ENCODE results near the gene NAV2. TPM values are rescaled to one million over a fixed set of nuclear protein-coding genes. Genes with fewer than 3 reads are reported as not detected.

NAV2 gene
- total RNA-seq, 1 donor from 2014 or later = 0.39 TPM

DNA sequence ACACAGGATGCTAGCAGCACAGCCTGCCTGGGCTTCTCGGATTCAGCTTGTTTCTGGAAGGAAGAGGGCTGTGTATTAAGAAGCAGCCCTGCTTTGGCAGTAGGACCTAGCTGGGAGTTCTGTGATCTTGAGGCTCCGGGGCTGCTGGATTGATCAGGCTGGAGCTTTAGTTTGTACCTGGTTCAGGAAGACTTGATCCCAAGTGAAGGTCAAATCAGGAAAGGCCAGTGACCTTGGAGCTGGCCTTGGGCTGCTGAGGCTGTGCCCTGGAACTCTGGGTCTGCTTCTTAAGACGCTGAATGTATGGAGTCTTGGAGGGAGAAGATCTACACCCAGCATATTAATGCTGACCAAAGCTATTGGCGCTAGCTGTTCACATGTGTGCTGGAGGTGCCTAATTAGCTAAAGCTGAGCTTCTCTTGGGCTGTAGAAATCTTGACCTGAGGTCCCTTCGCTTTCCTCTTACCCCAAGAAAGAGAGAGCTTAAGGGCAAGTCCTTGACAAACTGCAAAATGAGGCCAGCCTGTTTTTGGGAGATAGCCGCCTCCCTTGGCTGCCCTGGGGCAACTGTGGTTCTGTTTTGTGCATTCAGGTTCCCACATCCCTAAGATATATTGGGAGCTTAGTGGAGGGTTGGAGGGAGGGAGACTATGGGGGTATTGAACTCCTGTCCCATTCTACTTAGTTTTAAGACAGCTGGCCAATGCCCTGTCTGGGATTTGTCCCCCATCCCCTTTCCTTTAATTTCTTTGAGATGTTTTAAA lies 311.7 kb downstream of the NAV2 start:
- H3K27ac Mint-ChIP-seq = no peak overlapping the region
- no peaks in the 10 kb centered on the region for H3K36me3 Mint-ChIP-seq (ENCODE audit: low read depth)
- no peaks in the 10 kb centered on the region for H3K27me3 Mint-ChIP-seq (ENCODE audit: low read depth)
- H3K9me3 Mint-ChIP-seq = no peaks in the 10 kb centered on the region
- no peaks in the 10 kb centered on the region for H3K4me1 Mint-ChIP-seq (ENCODE audit: low read depth)
- intact Hi-C loops (cut with micrococcal nuclease) = no loop called here
- no peak for DNase-seq (ENCODE audit: low spot score)
- no peak overlapping the region for H3K4me3 Mint-ChIP-seq (ENCODE audit: low read depth)

GRCh38 chr11:20025332-20025840 lies 312.7 kb downstream of the NAV2 start:
- intact Hi-C loops (cut with micrococcal nuclease) = no loop called here
- no peaks in the 10 kb centered on the region for H3K4me1 Mint-ChIP-seq (ENCODE audit: low read depth)
- no peak overlapping the region for H3K27ac Mint-ChIP-seq
- H3K9me3 Mint-ChIP-seq = no peaks in the 10 kb centered on the region
- no peaks in the 10 kb centered on the region for H3K27me3 Mint-ChIP-seq (ENCODE audit: low read depth)
- DNase-seq (ENCODE audit: low spot score) = no peak
- no peaks in the 10 kb centered on the region for H3K36me3 Mint-ChIP-seq (ENCODE audit: low read depth)
- H3K4me3 Mint-ChIP-seq (ENCODE audit: low read depth) = no peak overlapping the region

DNA sequence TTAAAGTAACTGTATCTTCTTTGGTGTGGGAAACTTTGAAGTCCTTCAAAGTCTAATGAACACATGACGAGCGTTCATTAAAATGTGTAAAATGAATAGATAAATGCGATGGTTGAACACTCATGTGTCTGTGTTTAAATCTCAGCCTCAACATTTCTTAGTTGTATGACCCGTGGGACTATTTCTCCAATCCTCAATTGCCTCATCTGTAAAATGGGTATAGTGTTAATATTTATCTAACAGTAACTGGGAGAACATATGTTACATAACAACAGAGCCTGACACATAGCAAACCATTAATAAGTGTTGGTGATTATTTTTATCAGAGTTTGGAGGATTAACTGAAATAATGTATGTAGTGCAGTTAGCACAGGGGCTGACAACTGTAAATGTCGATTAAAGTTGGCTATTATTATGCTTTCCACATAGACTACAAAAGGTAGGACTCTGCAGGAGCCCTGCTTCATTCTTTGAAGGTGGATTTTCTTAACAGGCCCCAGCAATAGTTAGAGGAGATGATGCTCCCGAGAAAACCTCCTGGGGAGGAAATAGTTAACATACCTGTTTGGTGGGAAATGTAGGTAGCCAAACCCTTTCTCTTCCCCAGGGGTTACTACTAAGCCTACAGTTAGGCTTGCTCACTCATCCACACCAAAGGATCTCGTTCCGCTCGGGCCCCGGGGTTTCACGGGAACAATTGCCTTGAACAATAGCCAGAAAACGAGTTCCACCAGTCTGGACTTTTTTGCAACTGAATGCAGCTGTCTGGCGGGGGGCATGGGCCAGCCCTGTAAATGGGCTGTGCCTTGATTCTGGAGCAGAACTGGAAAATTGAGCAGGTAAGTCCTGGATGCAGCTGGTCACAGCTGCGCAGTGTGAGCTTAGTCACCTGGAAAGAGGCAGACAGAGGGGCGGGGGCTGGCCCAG lies 314.3 kb downstream of the NAV2 start:
- no peak for DNase-seq (ENCODE audit: low spot score)
- H3K4me1 Mint-ChIP-seq (ENCODE audit: low read depth) = no peaks in the 10 kb centered on the region

GRCh38 chr11:20027556-20028013 lies 314.9 kb downstream of the NAV2 start:
- no peaks in the 10 kb centered on the region for H3K36me3 Mint-ChIP-seq (ENCODE audit: low read depth)
- H3K9me3 Mint-ChIP-seq = no peaks in the 10 kb centered on the region
- H3K4me3 Mint-ChIP-seq (ENCODE audit: low read depth) = no peak overlapping the region
- H3K27ac Mint-ChIP-seq = no peak overlapping the region
- intact Hi-C loops (cut with micrococcal nuclease) = no loop called here
- DNase-seq (ENCODE audit: low spot score) = no peak
- H3K4me1 Mint-ChIP-seq (ENCODE audit: low read depth) = no peaks in the 10 kb centered on the region
- H3K27me3 Mint-ChIP-seq (ENCODE audit: low read depth) = peaks cover 2% of the 10 kb centered on the region

More for the DNA sequence above, 314.3 kb downstream of the NAV2 start:
- intact Hi-C loops (cut with micrococcal nuclease) = no loop called here
- Mint-ChIP-seq H3K27ac (no peak overlapping the region), H3K27me3 (ENCODE audit: low read depth) (peaks cover 2% of the 10 kb centered on the region), H3K4me3 (ENCODE audit: low read depth) (no peak overlapping the region), H3K9me3 (no peaks in the 10 kb centered on the region), H3K36me3 (ENCODE audit: low read depth) (no peaks in the 10 kb centered on the region)

DNA sequence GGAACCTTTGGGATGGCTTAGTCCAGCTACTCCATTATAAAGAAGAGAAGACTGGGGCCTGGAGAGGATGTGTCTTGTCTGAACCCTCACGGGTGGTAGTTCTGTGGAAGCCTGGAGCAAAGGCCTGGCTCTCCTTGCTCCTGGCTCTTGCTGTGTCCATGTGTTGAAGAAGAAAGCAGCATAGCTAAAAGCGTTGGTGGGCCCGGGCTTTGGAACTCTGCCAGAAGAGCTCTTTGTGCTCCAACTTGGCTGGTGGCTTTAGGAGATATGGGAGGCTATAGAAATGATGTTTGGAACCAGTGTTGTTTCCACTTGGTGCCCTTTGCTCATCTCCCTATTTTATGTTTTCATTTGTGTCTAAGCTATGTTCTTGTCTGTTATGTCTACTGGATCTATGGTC lies 316.6 kb downstream of the NAV2 start:
- Mint-ChIP-seq H3K9me3 (no peaks in the 10 kb centered on the region), H3K36me3 (ENCODE audit: low read depth) (no peaks in the 10 kb centered on the region), H3K27me3 (ENCODE audit: low read depth) (peaks cover 2% of the 10 kb centered on the region), H3K4me3 (ENCODE audit: low read depth) (no peak overlapping the region), H3K4me1 (ENCODE audit: low read depth) (no peaks in the 10 kb centered on the region), H3K27ac (no peak overlapping the region)
- intact Hi-C loops (cut with micrococcal nuclease) = no loop called here
- no peak for DNase-seq (ENCODE audit: low spot score)

DNA sequence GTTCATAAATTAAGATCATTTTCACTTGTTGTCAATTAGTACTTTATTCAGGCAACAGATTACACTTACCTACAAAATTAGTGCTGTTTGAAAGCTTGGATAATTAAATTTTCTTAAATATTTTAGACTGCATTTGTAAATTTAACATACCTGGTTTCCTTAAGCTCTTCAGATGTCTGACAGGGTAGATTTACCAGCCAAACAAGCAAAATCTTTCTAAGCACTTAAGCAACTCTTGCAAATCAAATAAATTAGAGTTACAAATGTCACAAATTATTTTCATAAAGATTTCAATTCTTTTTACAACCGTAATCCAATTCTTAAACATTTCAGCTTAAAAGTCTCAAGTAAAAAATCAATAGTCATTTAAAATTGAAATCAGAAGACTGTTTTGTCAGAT lies 317.8 kb downstream of the NAV2 start:
- H3K4me1 Mint-ChIP-seq (ENCODE audit: low read depth) = no peaks in the 10 kb centered on the region
- DNase-seq (ENCODE audit: low spot score) = no peak
- peaks cover 2% of the 10 kb centered on the region for H3K27me3 Mint-ChIP-seq (ENCODE audit: low read depth)
- H3K9me3 Mint-ChIP-seq = no peaks in the 10 kb centered on the region
- intact Hi-C loops (cut with micrococcal nuclease) = no loop called here
- no peaks in the 10 kb centered on the region for H3K36me3 Mint-ChIP-seq (ENCODE audit: low read depth)
- H3K27ac Mint-ChIP-seq = no peak overlapping the region
- no peak overlapping the region for H3K4me3 Mint-ChIP-seq (ENCODE audit: low read depth)

GRCh38 chr11:20031155-20032001 lies 318.7 kb downstream of the NAV2 start:
- Mint-ChIP-seq H3K4me3 (ENCODE audit: low read depth) (no peak overlapping the region), H3K27me3 (ENCODE audit: low read depth) (peaks cover 2% of the 10 kb centered on the region), H3K27ac (no peak overlapping the region), H3K36me3 (ENCODE audit: low read depth) (no peaks in the 10 kb centered on the region), H3K4me1 (ENCODE audit: low read depth) (no peaks in the 10 kb centered on the region), H3K9me3 (no peaks in the 10 kb centered on the region)
- intact Hi-C loops (cut with micrococcal nuclease) = no loop called here
- no peak for DNase-seq (ENCODE audit: low spot score)

DNA sequence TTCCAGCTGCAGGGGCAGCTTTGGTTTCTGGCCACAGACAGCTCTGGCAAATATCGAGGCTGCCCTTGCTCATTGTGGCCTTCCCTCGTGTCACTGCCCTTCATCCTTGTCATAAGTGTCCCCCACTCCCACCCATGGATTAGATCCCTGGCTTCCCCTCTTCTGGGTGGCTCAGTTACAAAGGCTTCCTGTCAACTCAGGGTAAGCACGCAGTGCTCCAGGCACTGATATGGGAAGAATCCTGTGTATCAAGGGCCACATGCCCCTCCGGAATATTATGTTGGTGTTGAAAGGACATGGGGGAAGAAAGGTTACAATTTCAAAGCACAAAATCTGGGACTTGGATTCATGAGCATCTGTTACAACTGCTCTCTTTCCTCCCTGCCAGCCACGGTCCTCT lies 319.5 kb downstream of the NAV2 start:
- peaks cover under 1% of the 10 kb centered on the region for H3K4me1 Mint-ChIP-seq (ENCODE audit: low read depth)
- intact Hi-C loops (cut with micrococcal nuclease) = no loop called here
- H3K36me3 Mint-ChIP-seq (ENCODE audit: low read depth) = no peaks in the 10 kb centered on the region
- no peak overlapping the region for H3K27ac Mint-ChIP-seq
- DNase-seq (ENCODE audit: low spot score) = no peak
- no peak overlapping the region for H3K4me3 Mint-ChIP-seq (ENCODE audit: low read depth)
- H3K9me3 Mint-ChIP-seq = no peaks in the 10 kb centered on the region
- peaks cover 2% of the 10 kb centered on the region for H3K27me3 Mint-ChIP-seq (ENCODE audit: low read depth)

GRCh38 chr11:20032577-20033260 lies 320.1 kb downstream of the NAV2 start:
- intact Hi-C loops (cut with micrococcal nuclease) = no loop called here
- DNase-seq (ENCODE audit: low spot score) = no peak
- H3K27me3 Mint-ChIP-seq (ENCODE audit: low read depth) = peaks cover 3% of the 10 kb centered on the region
- peaks cover 2% of the 10 kb centered on the region for H3K4me1 Mint-ChIP-seq (ENCODE audit: low read depth)
- H3K4me3 Mint-ChIP-seq (ENCODE audit: low read depth) = no peak overlapping the region
- no peak overlapping the region for H3K27ac Mint-ChIP-seq
- no peaks in the 10 kb centered on the region for H3K9me3 Mint-ChIP-seq
- no peaks in the 10 kb centered on the region for H3K36me3 Mint-ChIP-seq (ENCODE audit: low read depth)

DNA sequence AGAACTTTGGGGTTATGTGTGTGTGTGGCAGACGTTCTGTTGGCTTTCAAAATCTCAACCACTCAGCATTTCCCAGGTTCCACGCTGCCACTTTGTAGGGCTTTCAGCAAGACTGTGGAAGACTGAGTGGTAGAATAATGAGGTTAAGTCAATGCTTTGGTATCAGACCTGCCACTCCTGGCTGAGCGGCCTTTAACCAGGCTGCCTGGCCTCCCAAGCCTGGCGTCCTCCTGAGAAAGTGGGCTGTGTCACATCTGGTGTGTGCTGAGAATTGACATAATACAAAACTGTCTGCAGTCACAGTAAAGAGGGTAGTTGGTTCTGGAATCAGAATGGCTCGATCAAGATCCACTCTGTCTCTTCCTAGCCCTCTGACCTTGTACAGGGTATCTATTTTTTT lies 321.2 kb downstream of the NAV2 start:
- Mint-ChIP-seq H3K9me3 (no peaks in the 10 kb centered on the region), H3K36me3 (ENCODE audit: low read depth) (no peaks in the 10 kb centered on the region), H3K4me3 (ENCODE audit: low read depth) (no peak overlapping the region), H3K4me1 (ENCODE audit: low read depth) (peaks cover 2% of the 10 kb centered on the region), H3K27me3 (ENCODE audit: low read depth) (peaks cover 3% of the 10 kb centered on the region), H3K27ac (no peak overlapping the region)
- DNase-seq (ENCODE audit: low spot score) = no peak
- intact Hi-C loops (cut with micrococcal nuclease) = no loop called here

DNA sequence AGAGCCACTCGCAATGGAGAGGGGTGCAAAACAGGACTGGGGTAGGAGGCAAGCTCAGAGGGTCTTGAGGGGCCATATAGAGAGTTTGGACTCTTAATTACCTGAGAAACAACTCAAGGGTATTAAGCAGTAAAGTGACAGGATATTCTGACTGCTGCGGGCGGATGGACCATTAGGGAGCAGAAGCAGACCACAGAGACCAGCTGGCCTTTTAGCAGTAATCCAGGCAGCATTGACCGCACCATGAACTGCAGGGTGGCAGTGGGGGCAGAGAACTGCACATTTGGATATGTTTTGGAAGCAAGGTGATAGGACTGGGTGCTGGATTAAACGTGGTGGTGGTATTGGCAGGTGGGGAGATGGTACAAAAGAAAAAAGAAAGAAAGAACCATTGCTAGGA lies 322.3 kb downstream of the NAV2 start:
- Mint-ChIP-seq H3K9me3 (no peaks in the 10 kb centered on the region), H3K27ac (no peak overlapping the region), H3K27me3 (ENCODE audit: low read depth) (peaks cover 5% of the 10 kb centered on the region), H3K36me3 (ENCODE audit: low read depth) (no peaks in the 10 kb centered on the region), H3K4me3 (ENCODE audit: low read depth) (no peak overlapping the region), H3K4me1 (ENCODE audit: low read depth) (peaks cover 2% of the 10 kb centered on the region)
- intact Hi-C loops (cut with micrococcal nuclease) = no loop called here
- DNase-seq (ENCODE audit: low spot score) = no peak

DNA sequence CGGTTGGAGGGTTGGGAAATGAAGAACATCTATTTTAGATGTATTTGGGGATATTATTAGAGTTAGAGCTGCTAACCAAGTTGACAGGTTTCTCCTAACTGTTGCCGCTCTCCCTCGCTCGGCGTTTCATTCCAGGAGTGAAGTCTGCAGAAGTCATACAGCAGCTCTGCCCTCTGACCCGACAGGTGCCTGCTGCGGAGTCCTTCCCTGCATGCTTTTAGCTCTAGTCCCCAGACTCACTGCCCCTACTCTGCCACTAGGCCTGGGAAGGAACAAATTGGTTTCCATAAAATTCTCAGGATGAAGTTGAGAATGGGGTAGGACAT lies 322.7 kb downstream of the NAV2 start:
- intact Hi-C loops (cut with micrococcal nuclease) = no loop called here
- no peaks in the 10 kb centered on the region for H3K9me3 Mint-ChIP-seq
- no peak overlapping the region for H3K4me3 Mint-ChIP-seq (ENCODE audit: low read depth)
- H3K36me3 Mint-ChIP-seq (ENCODE audit: low read depth) = no peaks in the 10 kb centered on the region
- DNase-seq (ENCODE audit: low spot score) = no peak
- H3K4me1 Mint-ChIP-seq (ENCODE audit: low read depth) = peaks cover 2% of the 10 kb centered on the region
- H3K27ac Mint-ChIP-seq = no peak overlapping the region
- peaks cover 5% of the 10 kb centered on the region for H3K27me3 Mint-ChIP-seq (ENCODE audit: low read depth)
